GM21717 (cell line): ENCODE results near the gene SH3TC2.

ENCODE experiments used
- ATAC-seq: cut with Tn5 transposase; IDR thresholded peaks from one replicate; pipeline ENCODE4 v1.9.1; 2021; ENCODE audit warnings: mild to moderate bottlenecking, moderate library complexity; ENCODE audit not compliant: unreplicated experiment

SH3TC2 gene

DNA sequence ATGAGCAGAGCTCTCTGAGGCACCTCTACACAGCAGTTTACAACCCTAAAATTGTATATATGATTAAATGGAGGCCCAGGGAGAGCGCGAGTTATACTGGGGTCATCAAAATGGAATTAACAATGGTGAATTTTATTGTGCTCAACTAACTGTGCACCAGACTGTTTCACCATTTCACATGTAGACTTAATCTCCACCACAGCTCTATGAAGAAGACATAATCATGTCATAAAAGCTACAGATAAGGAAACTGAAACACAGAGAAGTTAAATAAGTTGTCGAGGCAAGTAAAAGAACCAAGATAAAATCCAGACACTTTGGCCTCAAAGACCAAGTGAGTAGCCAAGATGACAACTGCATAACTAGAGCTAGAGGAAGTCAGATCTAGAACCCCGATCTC, 1.5 kb downstream of the SH3TC2 start:
- no peak for ATAC-seq

- ATAC-seq, result no peak
These were observed 2.5 kb downstream of the SH3TC2 start for GRCh38 chr5:149060325-149060724.

GRCh38 chr5:149056616-149057165, 6.2 kb downstream of the SH3TC2 start:
- ATAC-seq, result no peak

DNA sequence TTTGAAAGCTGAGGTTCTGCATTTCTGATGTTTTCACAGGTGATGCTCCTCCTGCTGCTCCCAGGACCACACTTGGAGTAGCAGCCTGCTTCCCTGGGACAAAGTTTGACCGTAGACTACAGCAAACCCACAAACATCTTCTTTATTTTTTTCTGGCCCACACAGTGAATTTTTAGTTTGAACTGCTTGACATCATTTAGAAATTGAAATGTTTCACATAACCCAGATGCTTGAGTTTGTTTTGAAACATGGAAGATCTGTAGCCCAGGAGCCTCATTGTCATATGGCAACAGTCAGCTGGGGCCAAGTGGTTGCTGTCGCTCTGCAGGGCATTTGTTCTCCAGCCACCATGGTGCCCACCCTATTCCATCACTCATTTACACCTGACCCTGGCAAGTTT, 8.4 kb downstream of the SH3TC2 start:
- no peak for ATAC-seq

- no peak for ATAC-seq
These were observed 9.7 kb downstream of the SH3TC2 start for GRCh38 chr5:149053072-149053695.

GRCh38 chr5:149049371-149049781, 13.5 kb downstream of the SH3TC2 start:
- no peak for ATAC-seq

- ATAC-seq, result no peak
These were observed 14.1 kb downstream of the SH3TC2 start for GRCh38 chr5:149048811-149049210.

GRCh38 chr5:149047462-149047861, 15.4 kb downstream of the SH3TC2 start:
- ATAC-seq, result no peak

DNA sequence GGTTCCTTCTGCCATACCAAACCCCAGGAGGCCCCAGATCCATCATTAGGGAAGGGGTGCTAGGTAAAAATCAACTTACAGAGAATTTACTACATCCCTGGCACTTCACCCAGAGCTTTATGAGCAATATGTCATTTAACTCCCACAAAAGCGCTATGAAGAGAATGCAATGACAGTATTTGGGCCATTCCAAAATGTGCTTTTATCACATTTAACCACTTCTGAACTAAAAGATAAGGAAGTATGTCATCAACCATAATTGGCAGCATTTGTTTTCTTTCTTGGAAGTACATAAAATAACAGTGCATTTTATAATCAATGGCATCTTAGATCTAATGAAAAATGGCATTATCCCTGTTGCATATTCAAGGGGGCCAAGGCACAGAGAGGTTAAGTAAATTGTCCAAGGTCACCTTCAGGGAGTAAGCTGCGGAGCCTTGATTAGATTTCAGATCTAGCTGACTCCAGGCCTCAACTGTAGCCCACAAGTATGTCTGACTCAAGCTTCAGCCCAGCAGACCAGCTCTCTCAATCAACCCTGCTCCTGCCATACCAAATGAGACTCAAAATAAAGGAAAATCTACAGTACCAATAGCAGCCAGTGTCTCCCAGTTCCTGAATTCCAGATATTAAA, 16.5 kb downstream of the SH3TC2 start:
- ATAC-seq, result no peak

DNA sequence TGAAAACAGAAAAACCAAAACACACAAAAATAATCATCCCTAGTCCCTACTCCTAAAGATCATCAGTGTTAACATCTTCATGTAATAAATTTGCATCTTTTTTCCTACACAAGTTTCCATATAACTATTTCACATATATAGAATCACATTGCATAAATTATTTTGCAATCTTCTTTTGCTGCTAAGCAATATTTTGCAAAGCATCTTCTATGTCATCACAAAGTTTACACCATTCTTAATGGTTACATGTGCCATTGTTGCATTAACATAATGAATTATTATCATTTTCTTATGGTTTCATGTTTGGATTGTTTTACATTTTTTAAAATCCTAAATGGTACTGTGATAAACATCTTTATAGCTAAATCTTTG, 17.8 kb downstream of the SH3TC2 start:
- ATAC-seq, result no peak

DNA sequence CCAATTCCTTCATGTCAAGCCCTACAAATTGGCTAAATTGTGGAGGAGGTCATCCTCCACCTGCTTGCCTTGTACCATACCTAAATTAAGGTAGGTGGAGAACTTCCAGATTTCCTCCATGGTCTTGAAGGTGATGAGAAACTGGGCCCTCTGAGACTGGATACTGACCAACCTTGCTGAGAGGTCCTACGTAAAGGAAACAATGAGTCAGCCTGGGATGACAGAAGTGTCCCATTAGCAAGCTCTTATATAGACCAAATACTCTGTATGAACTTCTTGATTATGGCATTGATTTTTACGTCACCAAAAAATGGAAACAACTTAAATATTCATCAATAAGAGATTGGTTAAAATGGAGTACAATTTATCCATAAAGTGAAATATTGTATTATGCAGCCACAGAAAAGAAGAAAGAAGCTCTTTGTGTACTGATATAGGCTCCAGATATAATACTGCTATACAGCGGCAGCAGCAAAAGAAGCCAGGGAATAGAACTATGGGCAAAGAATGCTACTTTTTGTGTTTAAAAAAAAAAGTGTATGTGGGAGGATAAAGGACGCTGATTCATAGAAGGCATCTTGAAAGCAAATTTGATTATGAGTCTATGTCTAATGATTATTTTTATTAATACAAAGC, 18.3 kb downstream of the SH3TC2 start:
- ATAC-seq, result no peak

GRCh38 chr5:149043641-149044040, 19.2 kb downstream of the SH3TC2 start:
- no peak for ATAC-seq

GRCh38 chr5:149042865-149043264, 20.0 kb downstream of the SH3TC2 start:
- ATAC-seq, result no peak

GRCh38 chr5:149041242-149041641, 21.6 kb downstream of the SH3TC2 start:
- no peak for ATAC-seq

DNA sequence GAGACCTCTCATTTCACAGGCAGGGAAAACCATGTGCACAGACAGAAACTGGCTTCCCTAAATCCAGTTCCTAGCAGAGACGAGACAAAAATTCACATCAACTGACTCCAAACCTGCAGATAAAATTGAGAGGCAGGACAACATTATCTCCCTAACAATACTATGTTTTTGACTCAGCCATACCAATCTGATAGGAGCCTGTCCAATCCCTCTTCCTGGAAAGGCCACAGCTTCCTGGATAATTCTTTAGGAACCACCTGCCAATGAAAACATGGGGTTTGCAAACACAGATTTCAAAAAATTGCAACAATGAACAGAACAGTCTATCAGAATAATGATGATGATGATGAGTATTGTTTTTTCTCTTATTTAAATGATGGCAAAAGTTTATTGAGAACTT, 22.4 kb downstream of the SH3TC2 start:
- ATAC-seq, result no peak

GRCh38 chr5:149039506-149039905, 23.4 kb downstream of the SH3TC2 start:
- no peak for ATAC-seq

GRCh38 chr5:149038336-149039080, 24.4 kb downstream of the SH3TC2 start:
- ATAC-seq, result no peak

- ATAC-seq, result peak; percentile 42
These were observed 25.0 kb downstream of the SH3TC2 start for GRCh38 chr5:149037817-149038216.

GRCh38 chr5:149036970-149037369, 25.9 kb downstream of the SH3TC2 start:
- no peak for ATAC-seq

- no peak for ATAC-seq
These were observed 26.7 kb downstream of the SH3TC2 start for GRCh38 chr5:149036168-149036567.

DNA sequence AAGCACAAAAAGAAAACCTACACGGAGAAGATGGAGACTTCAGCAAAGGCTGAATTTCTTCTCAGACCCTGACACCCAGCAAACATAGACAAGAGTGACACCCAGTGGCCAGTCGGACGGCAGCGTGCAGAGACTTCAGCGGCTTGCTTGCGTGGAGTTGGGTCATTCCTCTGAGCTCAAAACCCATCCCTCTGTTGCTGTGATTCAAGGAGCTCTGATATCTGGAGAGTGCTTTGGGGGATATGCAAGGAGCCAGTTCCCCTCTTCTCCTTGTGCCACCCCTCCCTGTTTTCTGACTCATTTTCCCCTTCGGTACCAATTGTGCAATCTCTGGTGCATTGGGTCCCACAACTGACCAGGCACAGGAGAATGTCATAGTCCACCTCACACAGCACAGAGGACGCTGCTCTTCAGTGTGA, 27.5 kb downstream of the SH3TC2 start:
- peak; percentile 84 for ATAC-seq
